AG20443 (cell line): Measurements from ENCODE around the gene OSTC.
"Not testable (repeated sequence)": the region's sequence is repeated elsewhere in the genome, so short reads cannot be mapped to it uniquely, and the experiment has no call there.

Experiments used
- DNase-seq: peaks from one replicate; pipeline ENCODE4 v3.0.0; 2012; ENCODE audit warnings: low spot score, mixed read lengths

Gene OSTC

DNA sequence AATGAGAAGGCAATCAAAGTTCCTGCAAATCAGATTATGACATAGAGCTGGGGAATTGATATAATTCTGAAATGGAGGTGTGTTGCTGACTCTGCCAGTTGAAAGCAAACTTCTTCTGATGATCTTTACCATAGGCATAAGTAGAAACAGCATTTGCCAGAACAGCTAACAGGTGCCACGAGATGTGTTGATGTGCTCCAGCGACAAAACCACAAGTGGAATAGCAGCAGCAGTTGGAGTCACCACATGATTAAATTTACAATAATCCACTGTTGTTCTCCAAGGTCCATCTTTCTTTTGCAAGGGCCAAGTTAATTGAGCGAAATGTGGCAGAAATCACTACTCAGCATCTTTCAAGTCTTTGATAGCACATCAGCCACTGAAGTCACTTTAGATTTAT, 3.7 kb upstream of the OSTC start:
- no peak for DNase-seq

DNA sequence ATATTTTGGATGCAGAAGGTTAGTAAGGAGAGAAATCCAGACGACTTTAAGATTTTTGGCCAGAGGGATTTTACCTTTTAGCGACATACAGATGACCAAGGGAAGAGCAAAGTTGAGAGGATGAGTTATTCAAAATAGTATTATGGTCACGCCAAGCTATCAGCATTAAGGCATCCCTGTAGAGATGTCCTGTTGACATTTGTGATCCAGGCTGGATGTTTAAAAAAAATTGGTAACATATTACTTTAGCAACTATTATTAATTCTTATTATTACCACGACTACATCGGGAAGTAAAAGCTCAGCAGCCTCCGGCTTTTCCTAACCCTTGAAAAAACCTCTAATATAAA, 562 bp upstream of the OSTC start:
- DNase-seq: no peak

DNA sequence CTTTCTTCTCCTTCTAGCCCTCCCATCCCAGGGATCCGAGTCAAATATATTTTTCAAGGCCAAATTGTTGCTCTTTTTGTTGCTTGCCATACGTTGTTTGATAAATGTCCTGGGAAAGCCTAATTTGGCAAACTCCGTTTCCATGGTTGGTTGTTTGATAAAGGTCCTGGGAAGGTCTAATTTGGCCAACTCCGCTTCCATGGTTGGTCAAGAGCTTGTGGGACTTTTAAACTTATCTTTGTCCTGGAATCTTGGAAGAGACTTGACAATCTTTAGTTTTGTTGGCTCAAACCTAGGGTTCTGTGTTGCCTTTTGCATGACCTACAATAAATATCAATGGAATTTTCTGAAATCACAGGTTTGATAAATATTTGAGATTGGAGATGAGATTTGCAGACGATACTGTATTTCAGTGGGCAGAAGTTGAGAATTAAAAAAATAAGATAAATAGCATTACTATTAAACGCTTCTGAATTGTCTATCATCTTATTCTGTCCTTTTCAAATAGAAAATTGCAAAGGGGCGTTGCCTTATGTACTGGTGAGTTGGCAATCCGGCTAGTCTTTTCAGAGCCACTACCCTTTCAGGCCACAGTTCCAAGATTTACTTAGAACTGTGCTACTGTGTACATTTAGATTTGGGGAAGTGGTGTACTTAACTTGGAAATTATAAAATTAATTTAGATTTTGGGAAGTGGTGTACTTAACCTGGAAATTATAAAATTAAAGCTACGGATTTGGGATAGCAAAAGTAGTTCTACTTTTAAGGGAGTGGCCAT, 804 bp downstream of the OSTC start:
- DNase-seq: peak; percentile 64

DNA sequence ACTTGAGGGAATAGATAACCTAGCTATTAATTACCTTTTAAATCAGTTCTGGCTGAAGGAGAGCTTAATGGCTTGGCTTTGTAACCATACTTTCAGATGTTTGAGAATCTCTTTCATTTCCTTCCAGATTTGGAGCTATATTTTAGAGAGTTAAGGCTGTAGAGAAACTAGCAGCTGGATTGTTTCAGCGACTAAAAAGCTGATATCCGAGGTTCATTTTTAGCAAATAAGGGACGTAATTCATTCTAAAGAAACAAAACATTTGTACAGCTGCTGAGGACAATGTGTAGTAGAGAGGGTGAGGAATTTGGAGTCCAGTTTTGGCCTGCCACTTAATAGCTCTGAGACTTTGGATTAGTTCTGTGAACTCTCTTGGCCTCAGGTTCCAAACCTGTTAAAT, 12.2 kb downstream of the OSTC start:
- no peak for DNase-seq

DNA sequence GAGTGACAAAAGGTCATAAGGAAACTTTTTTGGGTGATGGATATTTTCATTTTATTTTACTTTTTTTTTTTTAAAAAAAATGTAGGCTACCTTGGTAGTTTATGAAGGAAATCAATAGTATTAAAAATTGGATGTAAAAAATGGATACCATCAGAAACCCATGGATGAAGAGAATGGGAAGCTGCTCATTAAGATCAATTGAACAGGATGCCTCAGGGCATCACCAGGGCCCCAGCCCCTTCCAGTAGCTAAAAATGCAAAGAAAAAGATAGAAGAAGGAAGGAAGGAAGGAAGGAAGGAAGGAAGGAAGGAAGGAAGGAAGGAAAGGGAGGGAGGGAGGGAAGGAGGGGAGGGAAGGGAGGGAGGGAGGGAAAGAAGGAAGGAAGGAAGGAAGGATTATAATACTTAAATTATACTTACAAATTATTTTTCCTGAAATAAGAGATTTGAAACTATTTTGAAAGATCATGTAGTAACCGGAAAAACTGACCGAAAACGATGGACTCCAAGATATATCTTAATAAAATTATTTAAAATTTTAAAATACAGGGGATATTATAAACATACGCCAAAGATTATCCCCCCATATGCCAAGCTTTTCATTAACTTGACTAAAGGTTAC, 24.1 kb downstream of the OSTC start:
- DNase-seq: no peak

DNA sequence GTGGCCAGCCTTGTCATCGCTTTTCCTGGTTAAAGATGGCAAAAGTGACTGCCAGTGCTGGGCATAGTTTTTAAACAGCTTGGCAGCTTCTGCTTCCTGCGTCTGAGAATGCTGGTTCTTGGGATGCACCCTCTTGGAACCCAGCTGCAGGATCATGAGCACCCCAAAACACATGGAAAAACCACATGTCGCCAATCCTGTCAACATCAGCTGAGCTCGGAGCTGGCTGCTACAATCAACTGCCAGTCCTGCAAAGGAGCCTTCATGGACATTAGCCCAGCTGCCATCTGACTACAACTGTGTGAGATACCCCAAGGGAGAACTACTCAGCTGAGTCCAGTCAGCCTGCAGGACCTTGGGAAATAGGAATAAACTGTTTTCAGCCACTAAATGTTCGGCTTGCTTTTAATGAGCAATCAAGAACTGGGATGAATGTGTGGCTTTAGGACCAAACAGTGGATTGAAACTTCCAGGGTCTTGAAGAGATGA, 31.0 kb downstream of the OSTC start:
- DNase-seq: peak; percentile 23

DNA sequence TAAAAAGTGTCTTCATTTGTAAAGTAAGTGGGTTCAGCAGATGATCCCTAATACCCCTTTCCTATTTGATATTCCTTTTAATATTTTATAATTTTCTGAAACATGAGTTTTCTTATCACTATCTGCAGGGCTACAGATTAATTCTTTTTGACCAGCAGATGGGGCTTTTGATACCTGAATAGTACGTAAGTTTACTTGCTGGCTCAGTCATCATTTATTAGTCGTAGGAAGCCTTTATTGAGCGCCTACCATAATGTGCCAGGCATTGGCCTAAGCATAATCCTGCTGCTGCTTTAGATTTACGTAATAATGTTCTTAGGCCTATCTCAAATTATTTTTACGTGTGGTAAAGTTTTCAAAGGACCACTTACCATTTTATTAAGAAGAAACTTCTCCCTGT, 33.1 kb downstream of the OSTC start:
- DNase-seq: peak; percentile 23

DNA sequence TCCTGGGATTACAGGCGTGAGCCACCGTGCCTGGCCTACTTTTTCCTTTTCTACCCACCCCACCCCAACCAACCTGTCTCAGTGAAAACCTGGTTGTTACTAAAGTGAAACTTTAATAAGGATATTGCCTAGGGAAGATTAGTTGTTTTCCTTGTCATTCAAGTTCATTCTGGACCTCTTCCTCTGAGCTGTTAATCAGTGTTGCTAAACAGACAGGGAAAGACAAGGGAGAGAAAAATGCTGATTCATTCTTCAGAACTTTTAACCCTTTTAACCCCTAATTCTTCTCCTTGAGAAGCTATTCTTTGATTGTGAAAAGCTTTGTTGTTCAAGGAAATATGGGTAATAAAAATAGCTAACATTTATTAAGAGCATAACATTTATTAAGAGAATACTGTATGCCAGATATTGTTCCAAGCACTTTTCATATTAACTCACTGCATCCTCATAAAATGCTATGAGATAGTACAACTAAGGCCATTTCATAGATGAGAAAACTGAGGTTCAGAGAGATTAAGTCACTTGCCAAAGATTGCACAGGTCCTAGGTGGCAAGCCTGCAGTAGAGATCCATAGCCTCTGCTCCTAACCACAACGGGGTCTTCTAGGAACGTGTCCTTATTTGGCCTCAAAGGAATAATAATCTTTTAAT, 34.8 kb downstream of the OSTC start:
- no peak for DNase-seq

DNA sequence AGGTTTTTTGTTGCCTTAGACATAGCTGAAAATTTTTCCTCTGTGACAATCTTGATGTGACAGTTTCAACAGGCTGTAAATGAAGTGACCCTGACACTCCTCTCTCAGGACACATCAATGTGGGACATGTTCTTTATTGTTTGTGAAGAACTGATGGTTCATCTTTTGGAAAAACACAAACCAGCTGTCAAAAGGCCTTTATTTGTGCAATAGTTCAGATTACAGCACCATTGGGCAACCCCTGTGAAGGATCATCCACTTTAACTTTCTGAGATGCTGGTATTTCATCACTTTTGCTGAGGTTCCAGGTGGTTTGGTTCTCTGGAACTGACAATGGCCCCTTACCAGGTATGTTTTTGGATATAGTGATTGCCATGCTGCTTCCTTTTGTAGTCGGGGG, 40.3 kb downstream of the OSTC start:
- DNase-seq: no peak

DNA sequence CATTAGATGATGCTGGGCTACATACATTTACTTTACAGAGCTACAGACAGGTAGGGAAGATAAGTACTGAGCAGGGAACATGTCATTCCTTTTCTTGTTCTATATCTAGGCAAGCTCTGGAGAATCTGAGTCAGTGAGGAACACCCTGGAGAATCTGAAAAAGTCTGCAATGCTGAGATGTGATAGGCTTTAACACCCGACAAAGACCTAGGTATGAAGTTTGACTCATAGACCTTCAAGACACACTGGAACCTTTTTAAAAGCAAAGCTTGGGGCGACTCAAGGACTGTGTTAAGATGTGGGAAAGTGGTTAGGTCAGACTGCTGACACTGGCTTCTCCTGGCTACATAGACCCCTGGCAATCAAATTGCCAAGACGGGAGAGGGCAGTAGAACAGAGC, 42.8 kb downstream of the OSTC start:
- no peak for DNase-seq

DNA sequence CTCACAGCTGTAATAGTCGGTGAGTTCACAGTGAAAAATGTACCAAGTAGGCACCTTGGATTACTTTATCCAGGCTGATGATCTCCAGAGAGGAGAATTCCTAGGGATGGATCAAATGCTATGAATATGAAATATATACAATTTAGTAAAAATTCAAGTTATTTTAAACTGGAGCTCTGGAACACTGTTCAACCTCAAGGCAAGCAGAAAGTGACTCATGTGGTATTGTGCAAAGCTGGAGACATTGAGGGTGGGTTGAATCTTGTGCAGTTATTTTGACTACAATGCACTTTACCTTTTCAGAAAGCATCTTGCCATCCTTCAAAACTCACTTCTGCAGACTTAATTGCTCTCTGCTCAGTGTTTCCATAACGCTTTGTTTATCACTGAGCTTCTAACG, 43.4 kb downstream of the OSTC start:
- no peak for DNase-seq

DNA sequence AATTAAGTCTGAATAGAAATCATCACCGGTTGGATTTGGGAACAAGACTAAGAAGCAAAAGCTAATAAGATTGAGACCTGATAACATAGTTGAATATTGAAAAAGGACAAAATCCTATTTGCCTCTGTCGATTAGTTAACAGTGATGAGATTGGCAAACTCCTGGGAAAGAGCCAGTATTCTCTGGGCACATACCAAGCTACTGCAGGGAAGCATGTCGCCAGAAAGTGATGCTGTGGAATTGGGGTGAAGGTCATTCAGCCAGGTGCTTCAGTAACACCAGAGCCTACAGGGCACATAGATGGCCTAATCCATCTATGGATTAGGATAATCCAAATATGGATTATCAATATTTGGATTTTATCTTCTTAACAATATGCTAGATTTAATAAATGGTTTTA, 44.0 kb downstream of the OSTC start:
- no peak for DNase-seq

DNA sequence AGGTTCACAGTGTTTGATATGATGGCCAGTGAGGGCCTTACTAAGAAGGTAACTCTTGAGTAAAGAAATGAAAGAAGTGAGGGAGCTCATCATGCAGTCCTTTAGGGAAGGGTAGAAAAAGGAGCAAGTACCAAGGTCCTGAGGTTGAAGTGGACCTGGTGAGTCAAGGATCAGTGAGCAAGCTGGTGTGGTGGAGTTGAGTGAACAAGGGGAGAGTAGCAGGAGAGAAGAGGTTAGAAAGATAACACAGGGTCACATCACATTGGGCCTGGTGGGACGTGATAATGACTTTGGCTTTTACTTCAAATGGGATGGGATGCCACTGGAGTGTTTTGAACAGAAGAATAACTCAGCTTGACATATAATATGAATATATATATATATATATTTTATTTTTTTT, 44.7 kb downstream of the OSTC start:
- DNase-seq: no peak

DNA sequence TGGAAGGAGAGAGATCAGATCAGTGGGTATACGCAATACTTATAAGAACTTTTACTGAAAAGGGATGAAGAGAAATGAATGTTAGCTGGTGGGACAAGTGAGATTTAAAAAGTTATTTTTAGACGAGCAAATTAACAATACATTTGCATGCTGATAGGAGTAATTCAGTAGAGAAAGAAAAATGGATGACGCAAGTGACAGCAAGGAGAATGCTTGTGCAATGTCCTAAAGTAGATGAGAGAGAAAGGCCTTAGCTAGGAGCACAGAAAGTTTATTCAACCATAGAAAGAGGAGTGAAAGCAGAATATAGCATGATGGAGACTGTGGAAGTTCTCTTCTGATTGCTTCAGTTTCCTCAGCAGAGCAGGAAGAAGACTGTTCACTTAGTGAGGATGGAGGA, 45.8 kb downstream of the OSTC start:
- DNase-seq: no peak

DNA sequence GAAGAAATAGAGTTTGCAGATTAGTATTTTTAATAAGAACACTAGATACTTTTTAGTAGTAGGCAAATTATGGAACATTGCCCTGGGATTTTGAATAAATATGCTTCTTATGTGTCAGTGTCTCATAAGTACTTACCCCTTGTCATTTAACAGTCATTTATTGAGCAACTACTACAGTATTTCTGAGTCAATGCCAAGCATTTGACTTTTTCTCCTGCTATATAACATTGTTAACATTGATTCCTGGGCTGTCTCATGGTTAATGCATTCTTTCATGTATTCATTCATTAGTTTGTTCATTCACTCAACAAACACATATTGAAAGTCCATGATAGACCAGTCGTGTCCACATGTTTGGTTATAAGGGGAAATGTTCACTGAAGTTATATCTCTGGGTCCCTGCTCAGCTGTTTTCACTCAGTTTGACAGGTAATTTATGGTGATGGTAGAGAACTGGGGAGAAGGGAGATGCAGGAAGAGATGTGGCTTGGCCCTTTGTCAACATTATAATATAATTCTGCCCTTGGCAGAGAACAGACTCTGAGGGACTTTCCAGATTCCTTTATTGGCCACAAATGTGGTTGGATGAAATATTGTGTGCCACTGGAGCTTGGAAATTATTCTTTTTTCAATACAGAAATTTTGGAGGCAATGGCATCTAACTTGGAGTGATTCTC, 49.8 kb downstream of the OSTC start:
- DNase-seq: peak; percentile 32

DNA sequence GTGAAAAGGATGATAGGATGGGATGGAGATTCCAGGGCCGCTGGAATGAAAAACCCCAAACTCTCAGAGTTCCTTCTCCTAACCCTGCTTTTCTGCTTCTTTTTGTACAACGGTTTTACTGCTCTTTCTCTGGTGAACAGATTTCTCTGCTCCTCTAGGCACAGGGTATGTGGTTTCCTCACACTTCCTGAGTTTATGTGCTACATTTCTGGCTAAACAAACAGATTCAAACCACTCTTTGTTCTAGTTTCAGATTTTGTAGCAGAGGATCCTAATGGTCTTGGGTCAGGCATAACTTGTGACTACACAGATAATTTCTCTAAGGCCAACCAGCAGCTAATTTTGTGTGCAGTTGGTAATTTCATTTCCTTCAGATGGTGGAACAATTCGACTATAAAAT, 52.6 kb downstream of the OSTC start:
- DNase-seq: no peak

DNA sequence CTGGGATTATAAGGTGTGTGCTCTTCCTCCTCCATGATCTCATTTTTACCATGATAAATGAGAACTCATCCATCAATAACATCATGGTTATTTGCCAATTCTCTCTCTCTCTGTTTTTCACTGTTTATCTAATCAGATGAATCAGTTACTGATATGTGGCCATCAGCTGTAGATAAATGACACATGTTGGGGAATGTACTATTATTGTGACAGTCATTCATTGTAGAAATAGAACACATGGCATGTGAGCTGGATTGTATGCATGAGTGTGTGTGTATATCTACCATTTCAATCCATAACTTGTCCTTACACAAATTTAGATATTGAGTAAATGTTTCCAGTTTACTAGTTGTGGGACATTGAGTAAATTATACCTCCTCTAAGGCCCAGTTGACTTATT, 53.0 kb downstream of the OSTC start:
- DNase-seq: no peak

DNA sequence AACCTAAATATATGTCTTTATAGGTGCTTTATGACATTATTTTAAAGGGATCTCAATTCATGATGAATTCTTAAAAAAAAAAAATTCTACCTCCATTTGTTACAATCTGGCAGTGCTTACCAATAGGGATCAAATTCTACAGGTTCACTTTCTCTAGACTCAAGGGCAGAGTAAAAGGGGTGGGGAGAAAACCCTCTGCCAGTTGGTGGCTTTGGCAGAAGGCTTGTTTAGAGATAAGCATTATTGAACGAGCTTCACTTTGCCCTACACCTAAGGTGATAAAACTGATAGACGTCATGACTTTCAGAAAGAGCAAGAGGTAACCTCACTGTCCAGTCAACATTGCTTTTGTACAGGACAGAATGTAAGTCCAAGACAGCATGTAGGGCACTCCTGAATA, 53.6 kb downstream of the OSTC start:
- DNase-seq: no peak

DNA sequence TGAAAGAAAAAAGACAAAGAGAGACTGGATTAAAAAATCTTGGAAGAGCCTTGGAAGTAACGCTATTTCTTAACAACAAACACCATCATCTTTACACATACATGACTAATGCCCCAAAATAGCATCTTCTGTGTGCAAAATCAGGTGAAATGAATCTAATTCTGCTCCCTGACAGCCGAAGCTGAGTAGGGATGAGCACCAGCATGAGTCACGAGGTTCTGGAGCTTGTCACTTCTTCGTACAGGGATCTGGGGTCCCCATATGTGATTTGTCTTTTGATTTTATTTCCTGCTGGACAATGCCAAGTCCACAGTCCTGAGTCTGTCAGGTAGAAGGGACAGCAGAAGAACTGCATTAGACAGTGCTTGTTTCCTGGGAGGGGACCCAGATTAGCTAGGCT, 55.9 kb downstream of the OSTC start:
- no peak for DNase-seq

DNA sequence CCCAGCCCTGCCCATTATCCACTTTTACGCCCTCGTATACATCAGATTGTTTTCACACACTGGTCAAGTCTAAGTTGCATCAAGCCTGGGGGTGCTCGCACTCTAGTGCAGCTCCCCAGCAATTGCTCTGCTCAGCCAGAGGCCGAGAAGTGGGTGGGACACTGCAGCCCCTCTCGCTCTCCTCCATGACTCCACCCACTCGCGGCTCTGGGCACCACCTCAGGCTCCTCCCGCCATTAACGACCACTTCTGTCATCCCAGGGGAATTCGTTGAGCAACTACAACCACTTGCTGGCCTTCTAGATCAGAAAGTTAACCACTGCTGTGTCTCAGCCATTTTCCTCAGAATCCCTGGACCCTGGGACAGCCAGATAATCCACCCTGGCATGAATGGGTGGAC, 58.8 kb downstream of the OSTC start:
- DNase-seq: no peak

DNA sequence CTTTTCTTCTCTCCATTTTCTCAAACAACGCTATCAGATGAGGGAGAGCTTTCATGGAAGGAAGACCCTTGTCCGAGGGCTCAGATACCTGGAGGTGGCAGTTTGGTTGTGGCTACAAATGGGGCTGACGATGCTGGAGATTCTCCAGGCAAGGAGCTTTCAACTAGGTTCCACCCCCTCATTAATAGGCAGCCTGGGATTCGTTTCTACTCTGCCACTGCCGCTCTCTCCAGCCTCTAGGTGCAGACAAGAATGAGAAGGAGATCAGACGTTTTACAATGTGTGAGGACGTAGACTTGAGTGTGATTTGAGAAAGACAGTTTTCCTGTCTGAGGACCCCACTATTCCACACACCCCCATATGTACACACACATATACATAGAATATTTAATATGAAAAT, 59.3 kb downstream of the OSTC start:
- DNase-seq: no peak

DNA sequence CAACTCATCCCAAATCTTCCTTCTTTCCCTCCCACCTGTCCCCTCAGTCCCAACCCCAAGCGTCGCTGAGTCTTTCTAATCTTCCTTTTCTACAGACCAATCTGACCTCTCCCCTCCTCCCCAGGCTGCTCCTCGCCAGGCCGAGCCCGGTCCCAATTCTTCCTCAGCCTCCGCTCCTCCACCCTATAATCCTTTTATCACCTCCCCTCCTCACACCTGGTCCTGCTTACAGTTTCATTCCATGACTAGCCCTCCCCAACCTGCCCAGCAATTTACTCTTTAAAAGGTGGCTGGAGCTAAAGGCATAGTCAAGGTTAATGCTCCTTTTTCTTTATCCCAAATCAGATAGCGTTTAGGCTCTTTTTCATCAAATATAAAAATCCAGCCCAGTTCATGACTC, 60.2 kb downstream of the OSTC start:
- not testable (repeated sequence) for DNase-seq

DNA sequence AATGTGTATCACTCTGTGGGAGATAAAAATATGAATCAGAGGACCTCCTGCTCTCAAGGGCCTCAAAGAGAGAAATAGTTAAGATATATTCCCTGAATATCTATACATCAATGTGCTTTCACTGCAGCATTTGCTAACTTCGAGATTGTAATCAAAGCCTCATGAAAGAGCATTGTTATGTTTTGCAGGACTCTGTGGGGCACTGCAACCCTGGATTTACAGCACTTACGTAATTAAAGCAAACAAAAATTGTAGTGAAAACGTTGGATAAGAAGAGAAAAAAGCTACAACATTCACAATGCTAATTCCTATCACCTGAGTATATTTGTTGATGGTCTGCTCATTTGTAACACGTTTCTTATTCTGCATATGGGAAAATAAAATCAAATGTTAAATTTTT, 64.5 kb downstream of the OSTC start:
- no peak for DNase-seq
